ENCODE measurements around the gene ITPRIP.

The ITPRIP gene

DNA sequence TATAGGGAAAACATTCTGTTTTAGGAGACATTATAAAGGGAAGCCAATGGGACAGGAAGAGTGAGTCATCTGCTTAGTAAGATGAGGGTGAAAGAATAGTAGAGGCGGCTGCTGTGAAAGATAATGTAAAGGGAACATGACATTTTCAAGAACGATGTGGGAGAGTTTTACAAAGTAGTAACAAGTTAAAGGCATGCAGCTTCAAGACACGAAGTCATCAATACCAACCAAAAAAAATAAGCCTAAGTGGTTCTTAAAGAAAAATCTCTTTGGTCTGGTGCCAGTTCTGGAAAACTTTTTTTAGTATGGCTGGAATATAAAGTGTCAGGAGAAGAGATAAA, 77.5 kb downstream of the ITPRIP start:
- no peak for DNase-seq (ENCODE audit: low spot score)
- TF ChIP-seq CTCF (IDR thresholded peaks at IDR 0.05; ENCODE audit: extremely low read depth, missing control alignments): no peak

DNA sequence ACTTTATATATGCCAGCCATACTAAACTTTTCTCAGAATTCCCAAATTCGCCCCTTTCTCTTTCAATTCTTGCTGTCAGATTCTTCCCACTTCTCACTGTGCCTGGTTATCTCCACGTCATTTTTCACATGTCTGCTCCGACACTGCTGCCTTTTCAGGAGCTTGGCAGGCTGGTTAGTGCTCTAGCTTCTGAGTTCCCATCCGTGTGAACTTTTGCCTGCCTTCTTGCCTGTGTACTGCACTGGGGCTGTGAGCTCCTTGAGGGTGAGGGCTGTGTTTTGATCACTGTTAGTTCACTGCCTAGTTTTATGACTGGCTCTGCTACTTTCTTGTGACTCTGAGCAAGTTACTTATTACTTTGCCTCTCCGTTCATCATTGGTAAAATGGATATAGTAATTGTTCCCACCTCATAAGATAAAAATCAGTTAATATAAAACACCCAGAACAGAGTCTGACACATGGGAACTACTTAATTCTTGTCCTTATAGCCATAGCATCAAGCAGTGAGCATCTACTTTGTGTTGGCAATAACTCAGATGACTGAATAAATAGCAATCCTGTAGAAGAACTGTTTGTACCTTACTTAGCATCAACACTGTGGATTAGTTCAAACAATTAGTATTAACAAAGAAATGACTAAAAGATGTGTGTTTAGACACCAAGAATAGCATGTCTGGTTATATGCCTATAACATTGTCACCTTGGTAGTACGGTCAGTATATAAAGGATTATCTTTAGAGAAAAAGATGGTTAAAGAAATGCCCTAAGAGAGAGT, 78.1 kb downstream of the ITPRIP start:
- TF ChIP-seq CTCF (IDR thresholded peaks at IDR 0.05; ENCODE audit: extremely low read depth, missing control alignments): no peak
- no peak for DNase-seq (ENCODE audit: low spot score)
